ENCODE measurements around the gene RCOR1. TPM values are rescaled to one million over a fixed set of nuclear protein-coding genes. Genes with fewer than 3 reads are reported as not detected.

RCOR1 gene
- total and polyA plus RNA-seq, 2 donors (not counting 1 experiment from before 2014, with no cell fraction given): 8.7 to 37.1 TPM

- Histone ChIP-seq H3K9ac (ENCODE audit: low read length) (peak overlapping the region; percentile 95), H4K20me1 (ENCODE audit: control insufficient read depth, insufficient read depth, low read length, poor library complexity, severe bottlenecking) (peaks cover 49% of the 10 kb centered on the region), H3K9me3 (ENCODE audit: control extremely low read depth in 1 of 3, control insufficient read depth in 2 of 3, insufficient read depth in 1 of 3, low read length in 2 of 3) (no peaks in the 10 kb centered on the region), H3K79me2 (ENCODE audit: control insufficient read depth, insufficient read depth, low read length) (peaks cover 62% of the 10 kb centered on the region), H2AFZ (ENCODE audit: insufficient read depth, low read depth, low read length, poor library complexity, severe bottlenecking) (no peak overlapping the region), H3K36me3 (replicated peaks in 1 of 2; ENCODE audit: control extremely low read depth in 1 of 2, control insufficient read depth in 1 of 2, extremely low read depth in 1 of 2, insufficient read depth in 2 of 2, low read length in 1 of 2) (peaks cover 0 to 10% of the 10 kb centered on the region in 2 experiments), H3K27ac (ENCODE audit: low read length in 2 of 2) (peak overlapping the region; percentile 82 to 94), H3K4me1 (ENCODE audit: control insufficient read depth in 2 of 2, insufficient read depth in 2 of 2, low read length in 2 of 2) (peaks cover 61 to 77% of the 10 kb centered on the region in 2 donors), H3K4me2 (replicated peaks; ENCODE audit: low read depth, low read length, poor library complexity, severe bottlenecking) (peak overlapping the region; percentile 90), H3K4me3 (ENCODE audit: control extremely low read depth in 1 of 5, extremely low read depth in 1 of 5, insufficient read depth in 1 of 5, low read depth in 2 of 5, low read length in 4 of 5) (peak overlapping the region; percentile 57 to 90 (median 83)), H3K27me3 (replicated peaks in 1 of 4; ENCODE audit: control extremely low read depth in 1 of 4, control insufficient read depth in 3 of 4, insufficient read depth in 4 of 4, low read length in 3 of 4) (no peaks in the 10 kb centered on the region)
- POLR2A ChIA-PET: interaction anchor here (0.6 to 1.0 kb wide), 6 partner anchors 17 to 254 kb away, joined by 3 to 7 read pairs (median 4); no protein-coding TSS in a partner anchor
- peak overlapping the region; percentile 92 for H3K27ac Mint-ChIP-seq
- no peak for ATAC-seq (ENCODE audit: low read depth)
- peak; percentile 69 for DNase-seq
- peak overlapping the region; percentile 91 for H3K4me3 Mint-ChIP-seq
- H3K27me3 Mint-ChIP-seq: no peaks in the 10 kb centered on the region
- WGBS (ENCODE audit: insufficient coverage): 12% methylated on average over 23 of the region's 29 CpGs
- no peak for TF ChIP-seq CTCF (IDR thresholded peaks at IDR 0.05)
- TF ChIP-seq EZH2 (IDR thresholded peaks at IDR 0.05; ENCODE audit: borderline replicate concordance, insufficient read depth, low read depth, low read length, poor library complexity, severe bottlenecking): no peak
- CTCF ChIA-PET: interaction anchor here (1.2 to 1.3 kb wide), 2 partner anchors 25 to 28 kb away, joined by 3 read pairs; no protein-coding TSS in a partner anchor
- H3K9me3 Mint-ChIP-seq (ENCODE audit: insufficient read depth): no peaks in the 10 kb centered on the region
- peaks cover 62% of the 10 kb centered on the region for H3K4me1 Mint-ChIP-seq
- intact Hi-C loops (cut with micrococcal nuclease): loop anchor here (1.0 to 10.0 kb wide), 3 partner anchors 27 to 1069 kb away; partner anchors contain the start of genes CDC42BPB and PPP1R13B
Measured at GRCh38 chr14:102778338-102779083, 186.1 kb downstream of the RCOR1 start.

- Mint-ChIP-seq H3K4me1 (peaks cover 65% of the 10 kb centered on the region), H3K27me3 (no peaks in the 10 kb centered on the region), H3K4me3 (peak overlapping the region; percentile 91), H3K9me3 (ENCODE audit: insufficient read depth) (no peaks in the 10 kb centered on the region), H3K27ac (peak overlapping the region; percentile 92)
- no peak for TF ChIP-seq CTCF (IDR thresholded peaks at IDR 0.05)
- peaks cover 58 to 77% of the 10 kb centered on the region in 2 donors for H3K4me1 ChIP-seq (ENCODE audit: control insufficient read depth in 2 of 2, insufficient read depth in 2 of 2, low read length in 2 of 2)
- peaks cover 67% of the 10 kb centered on the region for H3K79me2 ChIP-seq (ENCODE audit: control insufficient read depth, insufficient read depth, low read length)
- H2AFZ ChIP-seq (ENCODE audit: insufficient read depth, low read depth, low read length, poor library complexity, severe bottlenecking): no peak overlapping the region
- ChIA-PET POLR2A (interaction anchor here (0.6 to 1.0 kb wide), 3 partner anchors 17 to 85 kb away, joined by 4 to 7 read pairs (median 4); no protein-coding TSS in a partner anchor), CTCF (interaction anchor here (1.2 to 1.3 kb wide), 2 partner anchors 25 to 28 kb away, joined by 3 read pairs; no protein-coding TSS in a partner anchor)
- WGBS (ENCODE audit: insufficient coverage): 87% methylated on average over 3 of the region's 4 CpGs
- no peaks in the 10 kb centered on the region for H3K9me3 ChIP-seq (ENCODE audit: control extremely low read depth in 1 of 3, control insufficient read depth in 2 of 3, insufficient read depth in 1 of 3, low read length in 2 of 3)
- peak overlapping the region; percentile 90 for H3K4me2 ChIP-seq (replicated peaks; ENCODE audit: low read depth, low read length, poor library complexity, severe bottlenecking)
- peaks cover 55% of the 10 kb centered on the region for H4K20me1 ChIP-seq (ENCODE audit: control insufficient read depth, insufficient read depth, low read length, poor library complexity, severe bottlenecking)
- peaks cover 0 to 10% of the 10 kb centered on the region in 2 experiments for H3K36me3 ChIP-seq (replicated peaks in 1 of 2; ENCODE audit: control extremely low read depth in 1 of 2, control insufficient read depth in 1 of 2, extremely low read depth in 1 of 2, insufficient read depth in 2 of 2, low read length in 1 of 2)
- H3K27ac ChIP-seq (ENCODE audit: low read length in 2 of 2): peak overlapping the region; percentile 82 to 94
- DNase-seq (no peak), ATAC-seq (ENCODE audit: low read depth) (no peak)
- H3K9ac ChIP-seq (ENCODE audit: low read length): peak overlapping the region; percentile 95
- intact Hi-C loops (cut with micrococcal nuclease): loop anchor here (5.0 to 10.0 kb wide), 2 partner anchors 276 to 1068 kb away; partner anchors contain the start of genes CDC42BPB and PPP1R13B
- H3K4me3 ChIP-seq (ENCODE audit: control extremely low read depth in 1 of 5, extremely low read depth in 1 of 5, insufficient read depth in 1 of 5, low read depth in 2 of 5, low read length in 4 of 5): peak overlapping the region; percentile 57 to 90 (median 83)
- H3K27me3 ChIP-seq (replicated peaks in 1 of 4; ENCODE audit: control extremely low read depth in 1 of 4, control insufficient read depth in 3 of 4, insufficient read depth in 4 of 4, low read length in 3 of 4): no peaks in the 10 kb centered on the region
Measured at GRCh38 chr14:102779084-102779462, 186.6 kb downstream of the RCOR1 start.

Measured in B cell (primary cell).